Dedifferentiated amniotic fluid mesenchymal stem cell (primary cell): Measurements from ENCODE around the gene SPANXN5.
"Not testable (repeated sequence)": the region's sequence is repeated elsewhere in the genome, so short reads cannot be mapped to it uniquely, and the experiment has no call there.

ENCODE experiments used
- DNase-seq: peaks from one replicate; pipeline ENCODE4 v3.0.0-alpha.2; 2016; ENCODE audit errors: extremely low spot score

Gene SPANXN5, protein sequence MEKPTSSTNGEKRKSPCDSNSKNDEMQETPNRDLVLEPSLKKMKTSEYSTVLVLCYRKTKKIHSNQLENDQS

DNA sequence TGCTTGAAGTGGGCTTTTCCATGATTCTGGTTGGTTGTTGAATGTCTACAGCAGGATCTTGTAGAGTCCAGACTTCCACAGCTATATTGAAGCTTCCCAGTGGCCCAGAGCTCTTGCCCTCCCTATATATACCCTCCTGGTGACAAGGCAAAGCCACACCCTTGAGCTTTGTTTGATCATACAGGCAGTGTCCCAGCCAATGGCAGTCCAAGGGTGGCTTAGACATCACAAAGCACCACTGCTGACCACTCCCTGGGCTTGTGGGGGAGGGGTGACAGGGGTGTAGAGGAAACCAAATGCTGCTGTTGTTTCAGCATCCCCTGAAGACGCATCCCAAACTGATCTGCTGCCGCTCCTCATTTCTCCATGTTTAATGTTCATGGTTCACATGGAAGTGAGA lies at the start of gene SPANXN5:
SPANXN5 (minus strand) TSS at position 101 of the 400 bp plus-strand sequence; CDS start at position 22, 79 bp downstream.
- not testable (repeated sequence) for DNase-seq

DNA sequence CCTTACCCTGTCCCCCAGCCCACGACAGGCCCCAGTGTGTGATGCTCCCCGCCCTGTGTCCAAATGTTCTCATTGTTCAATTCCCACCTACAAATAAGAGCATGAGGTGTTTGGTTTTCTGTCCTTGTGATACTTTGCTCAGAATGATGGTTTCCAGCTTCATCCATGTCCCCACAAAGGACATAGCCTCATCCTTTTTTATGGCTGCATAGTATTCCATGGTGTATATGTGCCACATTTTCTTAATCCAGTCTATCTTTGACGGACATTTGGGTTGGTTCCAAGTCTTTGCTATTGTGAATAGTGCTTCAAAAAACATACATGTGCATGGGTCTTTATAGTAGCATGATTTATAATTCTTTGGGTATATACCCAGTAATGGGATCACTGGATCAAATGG lies 46.4 kb upstream of the SPANXN5 start:
- DNase-seq, result not testable (repeated sequence)

DNA sequence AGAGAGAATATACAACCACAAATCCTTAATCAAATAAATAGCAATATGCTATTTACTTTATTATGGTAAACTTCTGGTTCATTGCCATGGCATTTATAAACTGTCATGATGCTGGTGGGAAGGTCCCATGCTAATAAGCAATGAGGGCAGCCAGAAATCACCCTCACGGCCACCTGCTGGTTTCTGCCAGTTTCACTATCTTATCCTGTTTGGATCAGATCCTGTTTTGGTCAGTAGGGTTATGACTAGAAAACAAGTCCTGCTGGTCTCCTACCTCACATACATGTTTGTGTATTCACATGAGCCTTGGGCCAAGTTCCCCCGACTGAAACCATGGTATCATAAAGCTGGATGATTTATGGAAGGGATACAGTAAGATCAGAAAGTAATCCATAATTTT lies 41.9 kb upstream of the SPANXN5 start:
- DNase-seq, result no peak

DNA sequence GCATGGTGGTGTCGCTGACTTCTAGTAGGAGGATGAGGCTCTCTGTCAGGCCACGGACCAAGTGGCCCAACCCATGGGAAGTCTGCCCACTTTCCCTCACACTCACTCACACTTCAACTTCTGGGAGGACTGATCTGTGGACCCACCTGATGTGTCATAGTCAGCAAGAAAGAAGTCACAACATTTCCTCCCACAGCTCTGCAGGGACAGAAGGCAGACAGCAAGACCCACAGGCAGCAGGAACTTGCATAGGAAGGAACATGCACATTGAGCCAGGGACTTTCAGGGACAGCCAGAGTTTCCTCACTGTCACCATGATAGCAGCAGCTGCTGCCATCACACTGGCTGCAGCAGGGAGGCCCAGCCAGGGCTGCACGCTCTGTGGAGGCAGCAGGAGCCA lies 33.3 kb upstream of the SPANXN5 start:
- DNase-seq, result no peak

DNA sequence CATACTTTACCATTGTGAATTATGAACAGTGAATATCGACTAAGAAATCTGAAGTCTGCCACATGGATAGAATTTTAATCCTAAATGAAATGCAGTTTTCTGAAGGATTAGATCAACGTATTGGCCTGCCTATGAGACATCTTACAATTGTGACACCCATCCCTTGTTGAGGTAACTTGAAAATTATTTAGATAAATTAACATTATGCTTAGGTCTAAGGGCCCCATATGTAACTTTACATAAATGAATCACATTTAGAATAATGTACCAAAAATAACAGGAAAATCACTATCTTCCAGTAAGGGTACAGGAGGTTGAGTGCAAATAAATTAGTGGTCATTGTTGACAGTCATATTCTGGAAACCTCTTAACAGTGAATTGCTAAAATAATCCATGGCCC lies 27.4 kb upstream of the SPANXN5 start:
- no peak for DNase-seq

DNA sequence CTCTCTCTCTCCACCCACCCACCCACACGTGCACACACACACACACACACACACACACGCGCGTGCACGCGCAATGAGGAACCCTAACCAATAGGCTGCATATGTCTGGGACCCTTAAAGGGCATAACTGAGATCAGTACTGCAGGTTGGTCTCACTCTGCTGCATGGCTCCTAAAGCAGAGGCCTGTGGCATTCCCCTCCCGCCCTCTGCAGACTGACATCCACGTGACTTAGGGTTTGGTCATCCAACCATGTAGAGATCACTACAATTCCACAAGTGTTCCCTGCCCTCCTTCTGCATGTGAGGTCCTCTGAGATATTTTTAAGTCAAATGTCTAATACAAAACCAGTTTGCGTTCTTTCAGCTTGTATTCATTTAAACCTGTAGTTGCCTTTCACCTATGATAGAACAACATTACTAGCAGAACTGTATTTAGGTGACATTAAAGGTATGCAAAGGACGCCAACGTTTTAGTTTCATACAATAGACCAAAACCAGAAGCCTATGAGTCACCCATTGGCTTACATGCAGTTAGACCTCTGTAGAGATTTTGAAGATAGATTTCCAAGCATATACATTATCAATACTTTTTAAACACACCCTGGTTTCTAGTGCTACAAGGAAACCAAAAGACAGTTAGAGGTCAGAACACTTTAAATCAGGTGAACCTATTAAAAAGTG lies 24.0 kb upstream of the SPANXN5 start:
- peak; percentile 11 for DNase-seq

DNA sequence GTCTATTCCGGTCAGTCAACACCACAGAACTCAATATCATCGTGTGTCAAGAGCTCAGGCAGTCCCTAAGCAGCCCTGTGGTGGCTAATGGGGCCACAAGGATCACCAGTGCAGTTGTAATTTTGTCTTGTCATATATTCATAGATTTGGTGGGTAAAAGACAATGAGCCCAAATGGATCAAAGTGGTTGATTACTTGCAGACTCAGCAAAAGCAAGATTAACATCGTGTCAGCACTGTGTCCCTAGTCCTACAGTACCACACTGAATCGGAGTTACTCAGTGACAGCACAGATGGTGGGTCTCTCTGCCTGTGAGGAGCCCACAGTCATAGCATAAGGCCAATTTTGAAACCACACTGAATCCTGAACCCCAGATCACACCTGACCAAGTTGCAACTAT lies 22.6 kb upstream of the SPANXN5 start:
- no peak for DNase-seq

DNA sequence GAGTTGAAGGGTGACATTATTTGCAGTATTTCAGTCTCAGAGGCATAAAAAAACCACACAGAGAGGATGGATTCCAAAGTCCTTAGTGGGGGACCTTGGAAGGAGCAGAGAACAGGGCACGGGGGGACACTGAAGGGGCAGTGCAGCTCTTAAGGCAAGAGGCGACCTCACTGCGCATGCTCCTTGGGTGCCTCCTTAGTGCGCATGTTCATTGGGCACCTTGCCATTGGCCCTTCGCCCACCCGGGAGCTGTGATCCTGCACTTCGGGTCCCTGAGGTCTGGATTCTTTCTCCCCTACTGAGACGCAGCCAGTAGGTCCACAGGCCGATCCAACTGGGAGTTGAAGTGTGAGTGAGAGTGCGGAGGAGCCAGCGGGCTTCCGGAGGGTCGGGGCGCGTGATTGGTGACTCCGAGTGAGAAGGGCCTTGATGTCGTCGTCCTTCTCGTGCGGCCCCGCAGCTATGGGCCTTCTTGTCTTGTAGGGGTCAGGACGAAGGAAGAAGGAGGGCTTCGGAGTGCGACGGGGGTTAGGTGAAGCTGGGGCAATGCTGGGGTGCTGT lies 13.9 kb upstream of the SPANXN5 start, which contains the start of gene XAGE5:
XAGE5 (plus strand) TSS at position 223 of the 561 bp plus-strand sequence. CDS start 1,280 bp downstream, outside the sequence.
- DNase-seq, result no peak

DNA sequence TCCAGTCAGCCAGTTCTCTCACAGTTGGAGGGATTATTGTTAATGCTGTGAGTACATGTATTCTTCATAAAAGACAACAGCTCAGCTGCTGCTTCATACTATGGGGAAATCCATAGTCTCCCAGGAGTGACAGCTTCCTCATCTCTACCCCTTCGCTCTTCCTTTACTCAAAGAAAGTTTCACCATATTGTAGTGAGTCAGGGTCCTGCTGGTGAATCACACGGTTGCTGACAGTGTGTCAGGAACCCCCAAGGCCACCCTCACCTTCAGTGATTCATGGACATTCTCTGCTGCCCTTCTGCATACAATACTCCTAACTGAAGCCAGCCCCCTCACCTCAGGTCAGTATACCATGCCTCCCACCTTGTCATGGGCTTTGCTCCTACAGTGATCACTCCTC lies 7.6 kb upstream of the SPANXN5 start:
- DNase-seq, result not testable (repeated sequence)

DNA sequence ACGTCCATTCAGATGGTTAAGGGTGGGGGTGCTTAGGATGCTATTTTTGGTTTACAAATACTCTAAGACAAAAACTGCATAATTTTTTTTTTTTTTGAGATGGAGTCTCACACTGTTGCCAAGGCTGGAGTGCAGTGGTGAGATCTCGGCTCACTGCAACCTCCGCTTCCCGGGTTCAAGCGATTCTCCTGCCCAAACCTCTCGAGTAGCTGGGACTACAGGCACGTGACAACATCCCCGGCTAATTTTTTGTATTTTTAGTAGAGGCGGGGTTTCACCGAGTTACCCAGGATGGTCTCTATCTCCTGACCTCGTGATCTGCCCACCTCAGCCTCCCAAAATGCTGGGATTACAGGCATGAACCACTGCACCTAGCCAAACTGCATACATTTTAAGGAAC lies 23.7 kb downstream of the SPANXN5 start:
- not testable (repeated sequence) for DNase-seq

DNA sequence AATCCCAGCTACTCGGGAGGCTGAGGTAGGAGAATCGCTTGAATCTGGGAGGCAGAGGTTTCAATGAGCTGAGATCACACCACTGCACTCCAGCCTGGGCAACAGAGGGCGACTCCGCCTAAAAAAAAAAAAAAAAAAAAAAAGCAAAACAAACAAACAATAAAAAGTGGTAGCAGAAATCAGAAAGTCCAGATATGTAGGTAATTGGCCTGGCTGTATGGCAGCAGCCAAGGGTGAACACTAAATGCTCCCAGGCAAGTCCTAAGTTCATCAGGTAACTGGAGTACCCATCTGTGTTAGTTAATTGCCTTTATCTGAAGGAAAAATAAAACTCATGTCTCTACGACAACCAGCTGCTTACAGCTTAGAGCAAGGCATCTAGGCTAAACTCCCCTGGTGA lies 31.2 kb downstream of the SPANXN5 start:
- DNase-seq, result not testable (repeated sequence)

DNA sequence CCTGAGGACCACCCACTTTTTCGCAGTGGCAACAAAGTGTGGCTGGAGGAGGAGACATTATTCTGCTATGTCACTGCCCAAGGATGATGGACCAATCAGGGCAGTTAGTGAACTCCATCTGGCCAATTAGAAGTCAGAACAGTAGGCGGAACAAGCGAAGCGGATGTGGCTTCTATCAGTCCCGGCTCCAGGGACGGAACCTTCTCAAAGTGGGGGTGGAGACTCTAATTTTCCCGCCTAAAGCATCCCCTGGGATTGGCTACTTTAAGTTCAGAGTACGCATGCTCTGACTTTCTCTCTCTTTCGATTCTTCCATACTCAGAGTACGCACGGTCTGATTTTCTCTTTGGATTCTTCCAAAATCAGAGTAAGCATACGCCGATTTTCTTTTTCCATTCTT lies 46.3 kb downstream of the SPANXN5 start, which contains the start of gene SSX2B:
SSX2B (plus strand) TSS at position 301 of the 400 bp plus-strand sequence. CDS start 1,429 bp downstream, outside the sequence.
- not testable (repeated sequence) for DNase-seq
